Activated T-cell treated with anti-CD3 and anti-CD28 coated beads for 48 hours (primary cell): ENCODE results near the gene CTIF.

Experiments
- DNase-seq: peaks from one replicate; pipeline ENCODE4 v3.0.0-alpha.2; 2020; ENCODE audit warnings: low read depth

The CTIF gene

GRCh38 chr18:48575658-48576456, 37.0 kb downstream of the CTIF start:
- no peak for DNase-seq

DNA sequence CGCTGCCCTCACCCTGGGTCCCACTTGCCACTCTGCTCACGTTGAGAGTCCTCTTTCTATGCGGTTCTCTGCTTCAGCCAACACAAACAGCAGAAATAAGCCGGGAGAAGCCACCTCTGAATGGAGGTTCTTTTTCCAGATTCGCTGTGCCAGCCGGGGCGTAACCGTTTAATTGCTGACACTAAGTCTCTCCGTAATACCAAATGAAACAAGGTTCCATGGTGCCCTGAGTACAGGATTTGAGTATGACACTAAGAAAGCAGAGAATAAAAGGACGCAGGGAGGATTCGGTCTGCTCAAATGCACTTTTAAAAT, 37.6 kb downstream of the CTIF start:
- no peak for DNase-seq

DNA sequence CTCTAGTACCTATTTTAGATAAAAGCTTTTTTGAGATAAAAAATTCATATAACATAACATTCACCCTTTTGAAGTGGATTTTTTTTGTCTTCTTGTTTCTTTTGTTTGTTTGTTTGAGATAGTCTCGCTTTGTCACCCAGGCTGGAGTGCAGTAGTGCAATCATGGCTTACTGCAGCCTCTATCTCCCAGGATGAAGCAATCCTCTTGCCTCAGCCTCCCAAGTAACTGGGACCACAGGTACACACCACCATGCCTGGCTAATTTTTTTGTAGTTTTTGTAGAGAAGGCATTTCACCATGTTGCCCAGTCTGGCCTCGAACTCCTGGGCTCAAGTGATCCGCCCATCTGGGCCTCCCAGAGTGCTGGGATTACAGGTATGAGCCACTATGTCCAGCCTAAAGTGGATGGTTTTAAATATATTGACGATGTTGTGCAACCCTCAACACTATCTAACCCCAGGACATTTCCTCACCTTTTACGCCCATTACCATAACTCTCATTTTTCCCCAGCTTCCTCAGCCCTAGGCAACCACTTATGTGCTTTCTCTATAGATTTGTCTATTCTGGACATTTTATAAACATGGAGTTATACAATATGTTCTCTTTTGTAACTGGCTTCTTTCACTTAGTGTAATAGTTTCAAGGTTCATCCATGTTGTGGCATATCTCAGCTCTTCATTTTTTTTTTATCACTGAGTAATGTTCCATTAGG, 38.8 kb downstream of the CTIF start:
- no peak for DNase-seq

DNA sequence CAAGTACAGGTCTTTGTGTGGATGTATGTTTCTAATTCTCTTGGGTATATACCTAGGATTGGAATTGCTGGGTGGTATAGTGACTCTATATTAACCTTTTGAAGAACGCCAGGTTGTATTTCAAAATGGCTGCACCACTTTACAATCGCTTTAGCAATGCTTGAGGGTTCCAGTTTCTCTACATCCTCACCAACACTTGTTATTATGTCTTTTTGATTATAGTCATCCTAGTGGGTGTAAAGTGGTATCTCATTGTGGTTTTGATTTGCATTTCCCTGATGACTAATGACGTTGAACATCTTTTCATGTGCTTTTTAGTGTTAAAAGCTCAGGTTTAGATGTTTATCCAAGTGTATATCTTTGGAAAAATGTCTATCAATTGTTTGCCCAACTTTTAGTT, 39.5 kb downstream of the CTIF start:
- no peak for DNase-seq

DNA sequence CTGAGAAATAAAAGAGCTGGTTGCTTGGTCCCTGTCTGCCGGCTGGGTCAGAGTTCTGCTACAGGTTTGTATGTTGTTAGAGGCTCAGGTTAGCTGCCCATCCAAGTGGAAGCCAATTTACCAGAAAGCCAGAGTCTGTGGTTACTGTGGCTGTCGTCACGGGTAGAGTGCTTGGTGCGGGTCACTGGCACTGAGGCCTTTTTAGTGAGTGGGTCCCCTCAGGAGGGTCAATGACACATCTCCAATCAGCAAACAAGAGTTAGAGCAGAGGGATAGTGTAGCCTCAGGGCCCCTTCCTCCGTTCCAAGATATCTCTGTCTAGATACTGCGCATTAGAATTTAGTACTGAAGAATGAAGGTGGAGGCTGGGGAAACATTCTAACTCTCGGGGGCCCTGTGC, 41.2 kb downstream of the CTIF start:
- DNase-seq: no peak

- no peak for DNase-seq
Measured at GRCh38 chr18:48580782-48581181, 42.0 kb downstream of the CTIF start.

DNA sequence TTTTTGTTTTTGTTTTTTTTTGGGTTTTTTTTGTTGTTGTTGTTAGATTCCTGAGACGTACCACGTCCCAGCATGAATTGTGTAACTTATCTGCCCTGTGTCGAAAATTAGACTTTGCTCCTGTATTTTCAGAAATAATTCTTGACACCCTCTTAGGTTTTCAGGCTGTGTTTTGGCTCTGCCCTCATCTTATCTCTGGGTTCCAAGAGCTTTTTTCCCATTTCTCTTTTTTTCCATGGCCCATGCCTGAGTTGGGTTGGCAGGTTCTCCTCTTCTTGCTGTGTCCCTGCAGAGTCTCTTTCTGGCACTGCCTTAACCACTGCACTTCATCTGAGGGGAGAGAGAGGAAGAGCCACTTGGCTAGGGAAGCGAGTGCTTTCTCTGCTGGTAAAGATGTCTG, 42.4 kb downstream of the CTIF start:
- no peak for DNase-seq

GRCh38 chr18:48581941-48582340, 43.1 kb downstream of the CTIF start:
- no peak for DNase-seq

- no peak for DNase-seq
Measured at GRCh38 chr18:48582946-48583345, 44.1 kb downstream of the CTIF start.

DNA sequence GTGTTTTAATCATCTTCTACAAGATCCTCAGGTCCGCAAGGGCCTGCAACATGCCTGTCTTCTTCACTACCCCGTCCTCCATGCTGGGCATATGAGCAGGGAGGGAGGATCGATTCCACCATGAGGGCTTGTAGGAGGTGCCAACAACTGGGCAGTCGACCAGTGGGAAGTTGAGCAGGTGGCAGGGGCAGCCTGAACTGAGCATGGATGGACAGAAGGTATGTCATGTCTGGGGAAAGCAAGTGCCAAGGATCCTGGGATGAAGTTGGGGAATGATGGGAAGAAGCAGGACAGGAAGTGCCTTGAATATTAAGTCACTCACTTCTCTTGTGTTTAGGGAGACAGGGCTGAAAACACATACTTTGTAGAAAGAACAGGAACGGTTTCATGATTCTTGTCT, 44.7 kb downstream of the CTIF start:
- no peak for DNase-seq

GRCh38 chr18:48589797-48590519, 51.1 kb downstream of the CTIF start:
- no peak for DNase-seq

- DNase-seq: no peak
Measured at GRCh38 chr18:48590678-48591077, 51.8 kb downstream of the CTIF start.

GRCh38 chr18:48592540-48593171, 53.8 kb downstream of the CTIF start:
- DNase-seq: no peak

DNA sequence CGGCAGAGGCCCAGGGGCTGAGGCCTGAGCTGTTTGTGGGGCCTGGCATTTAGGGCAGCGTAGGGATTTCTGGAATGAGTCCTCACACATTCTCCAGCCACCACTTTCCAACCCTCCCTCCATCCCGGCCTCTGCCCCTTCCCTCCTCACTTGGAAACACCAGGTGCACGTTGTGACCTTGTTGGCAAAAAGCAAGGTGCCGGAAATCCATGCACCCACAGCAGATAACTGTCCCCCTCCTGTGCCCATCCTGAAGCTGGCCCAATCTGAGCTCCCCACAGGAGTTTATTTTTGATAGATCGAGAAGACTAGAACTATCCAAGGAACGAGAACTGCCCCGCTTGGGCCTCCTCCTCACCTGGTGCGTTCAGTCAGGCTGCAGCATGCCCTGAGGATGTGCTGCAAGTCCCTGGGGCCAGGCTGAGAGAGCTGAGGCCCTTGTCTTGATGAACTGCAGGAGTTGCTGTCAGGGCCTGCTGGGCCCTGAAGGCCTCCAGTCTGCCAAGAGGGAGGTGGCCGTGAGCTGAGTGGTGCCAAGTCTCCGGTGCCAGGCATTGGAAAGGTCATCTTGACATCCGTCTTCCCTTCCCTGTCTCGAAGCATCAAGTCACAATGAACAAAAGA, 55.8 kb downstream of the CTIF start:
- DNase-seq: no peak

GRCh38 chr18:48595703-48596218, 56.9 kb downstream of the CTIF start:
- no peak for DNase-seq

GRCh38 chr18:48597110-48597509, 58.3 kb downstream of the CTIF start:
- no peak for DNase-seq

DNA sequence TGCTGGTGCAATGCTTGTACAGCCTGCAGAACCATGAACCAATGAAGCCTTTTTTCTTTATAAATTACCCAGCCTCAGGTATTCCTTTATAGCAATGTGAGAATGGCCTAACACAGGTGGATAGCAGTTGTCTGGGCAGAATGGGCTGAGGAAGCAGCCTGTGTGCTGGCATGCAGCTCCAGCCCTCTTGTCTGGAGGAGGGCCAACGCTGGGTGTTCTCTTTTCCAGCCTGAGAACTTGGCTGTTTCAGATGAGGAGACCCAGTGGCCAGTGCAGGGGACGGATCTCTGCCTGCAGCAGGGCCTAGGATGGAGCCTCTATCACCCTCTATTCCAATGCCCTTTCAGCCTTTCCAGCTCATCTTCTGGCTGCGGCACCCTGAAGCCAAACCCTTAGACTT, 58.8 kb downstream of the CTIF start:
- no peak for DNase-seq

DNA sequence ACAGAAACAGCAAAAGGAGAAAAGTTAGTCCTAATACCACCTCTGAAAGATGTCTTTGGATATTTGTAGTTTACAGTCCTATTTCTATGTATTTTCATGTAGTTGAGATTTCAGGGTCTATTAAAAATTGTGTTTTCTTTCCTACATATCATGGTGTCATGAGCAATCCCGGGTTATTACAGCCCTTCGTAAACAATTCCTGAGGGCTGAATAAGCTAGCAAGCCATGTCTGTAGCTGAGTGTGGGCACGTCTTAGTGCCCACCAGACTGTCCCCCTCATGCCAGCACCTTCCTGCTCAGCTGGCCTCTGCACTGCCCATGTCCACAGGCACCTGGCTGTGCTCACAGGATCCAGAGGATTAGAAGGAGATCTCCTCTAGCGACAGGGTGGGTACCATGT, 60.6 kb downstream of the CTIF start:
- no peak for DNase-seq

GRCh38 chr18:48600046-48600445, 61.2 kb downstream of the CTIF start:
- DNase-seq: no peak

GRCh38 chr18:48600456-48601090, 61.7 kb downstream of the CTIF start:
- DNase-seq: no peak

- no peak for DNase-seq
Measured at GRCh38 chr18:48601343-48601742, 62.5 kb downstream of the CTIF start.
